Stimulated activated CD4-positive, alpha-beta T cell treated with anti-CD3 and anti-CD28 coated beads, Interleukin-12 subunit alpha, Interleukin-12 subunit beta, amount 100 ng/mL, for 48 hours (primary cell): ENCODE measurements around the gene BBOF1.

ENCODE experiments used
- DNase-seq, 3 donors: peaks; one replicate each; pipeline ENCODE4 v3.0.0-alpha.2; 2020; ENCODE audit warnings: low read depth in 2 of 3, low spot score in 1 of 3

BBOF1 gene

DNA sequence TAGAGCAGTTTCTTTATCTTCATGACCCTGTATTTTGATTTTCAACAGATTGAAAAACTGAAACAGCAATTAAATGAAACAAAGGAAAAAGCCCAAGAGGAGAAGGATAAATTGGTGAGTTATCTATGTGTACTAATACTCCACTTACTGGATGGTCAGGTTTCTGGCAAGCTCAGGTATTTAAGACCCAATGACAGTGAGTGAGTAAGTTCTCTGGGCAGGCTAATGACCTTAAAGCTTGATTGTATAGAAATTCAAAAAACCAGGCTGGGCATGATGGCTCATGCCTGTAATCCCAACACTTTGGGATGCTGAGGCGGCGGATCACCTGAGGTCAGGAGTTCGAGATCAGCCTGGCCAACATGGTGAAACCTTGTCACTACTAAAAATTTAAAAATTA is 10.0 kb downstream of the BBOF1 start:
- DNase-seq: no peak

- DNase-seq: no peak
These were observed 15.4 kb downstream of the BBOF1 start for GRCh38 chr14:74034572-74034971.

DNA sequence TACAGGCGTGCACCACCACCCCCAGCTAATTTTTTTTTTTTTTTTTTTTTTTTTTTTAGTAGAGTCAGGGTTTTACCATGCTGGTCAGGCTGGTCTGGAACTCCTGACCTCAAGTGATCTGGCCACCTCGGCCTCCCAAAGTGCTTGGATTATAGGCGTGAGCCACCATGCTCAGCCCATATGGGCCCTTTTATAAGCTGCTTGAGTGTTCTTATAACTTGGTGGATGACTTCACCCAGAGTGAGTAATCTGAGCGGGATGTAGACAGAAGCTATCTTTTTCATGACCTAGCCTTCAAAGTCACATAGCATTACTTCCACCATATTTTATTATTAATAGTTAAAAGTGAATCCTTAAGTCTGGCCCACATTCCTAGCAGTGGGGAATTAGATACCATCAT is 16.4 kb downstream of the BBOF1 start:
- no peak for DNase-seq

- peak in 1 of 3 donors; percentile 39 for DNase-seq
These were observed 19.1 kb downstream of the BBOF1 start for GRCh38 chr14:74038020-74038859.

GRCh38 chr14:74042296-74042695 is 23.1 kb downstream of the BBOF1 start:
- DNase-seq: no peak

GRCh38 chr14:74045522-74045921 is 26.4 kb downstream of the BBOF1 start:
- no peak for DNase-seq

GRCh38 chr14:74048281-74048680 is 29.1 kb downstream of the BBOF1 start:
- DNase-seq: no peak

GRCh38 chr14:74049876-74050495 is 30.8 kb downstream of the BBOF1 start:
- DNase-seq: no peak

- no peak for DNase-seq
These were observed 43.6 kb downstream of the BBOF1 start for GRCh38 chr14:74062809-74063150.

DNA sequence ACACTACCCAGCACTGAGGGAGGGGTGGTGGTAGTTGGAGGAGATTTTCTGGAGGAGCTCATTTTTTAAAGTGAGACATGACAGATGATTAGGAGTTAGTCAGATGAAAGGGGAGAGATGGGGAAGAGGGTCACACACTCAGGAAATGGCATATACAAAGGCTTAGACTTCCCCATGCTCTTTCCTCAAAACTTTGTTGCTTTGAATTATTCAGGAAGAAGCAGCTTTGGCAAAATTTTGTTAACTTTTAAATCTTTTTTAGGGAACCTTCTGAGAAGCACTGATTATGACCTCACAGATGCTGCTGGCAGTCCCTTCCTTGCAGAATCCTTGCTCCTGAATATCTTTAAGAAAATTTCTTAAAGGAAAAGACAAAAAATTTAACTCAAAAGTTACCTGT is 45.3 kb downstream of the BBOF1 start:
- no peak for DNase-seq

DNA sequence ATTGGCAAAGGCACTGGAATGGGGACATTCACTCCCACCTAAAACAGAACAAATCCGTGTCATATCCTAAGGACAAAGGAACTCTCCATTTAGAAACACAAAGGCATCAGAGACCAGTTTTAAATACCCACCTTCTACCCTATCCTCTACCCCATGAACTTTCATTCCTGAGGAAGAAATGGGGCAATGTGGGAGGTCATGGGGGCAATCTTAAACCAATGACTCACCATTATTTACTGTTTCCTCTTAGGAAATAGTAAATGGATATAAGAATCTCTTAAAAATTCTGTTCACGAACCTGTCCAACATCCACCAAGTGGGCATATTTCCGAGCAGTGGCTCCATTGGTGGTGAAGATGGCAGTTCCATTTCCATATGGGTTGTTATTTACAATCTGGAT is 45.7 kb downstream of the BBOF1 start:
- DNase-seq: no peak

DNA sequence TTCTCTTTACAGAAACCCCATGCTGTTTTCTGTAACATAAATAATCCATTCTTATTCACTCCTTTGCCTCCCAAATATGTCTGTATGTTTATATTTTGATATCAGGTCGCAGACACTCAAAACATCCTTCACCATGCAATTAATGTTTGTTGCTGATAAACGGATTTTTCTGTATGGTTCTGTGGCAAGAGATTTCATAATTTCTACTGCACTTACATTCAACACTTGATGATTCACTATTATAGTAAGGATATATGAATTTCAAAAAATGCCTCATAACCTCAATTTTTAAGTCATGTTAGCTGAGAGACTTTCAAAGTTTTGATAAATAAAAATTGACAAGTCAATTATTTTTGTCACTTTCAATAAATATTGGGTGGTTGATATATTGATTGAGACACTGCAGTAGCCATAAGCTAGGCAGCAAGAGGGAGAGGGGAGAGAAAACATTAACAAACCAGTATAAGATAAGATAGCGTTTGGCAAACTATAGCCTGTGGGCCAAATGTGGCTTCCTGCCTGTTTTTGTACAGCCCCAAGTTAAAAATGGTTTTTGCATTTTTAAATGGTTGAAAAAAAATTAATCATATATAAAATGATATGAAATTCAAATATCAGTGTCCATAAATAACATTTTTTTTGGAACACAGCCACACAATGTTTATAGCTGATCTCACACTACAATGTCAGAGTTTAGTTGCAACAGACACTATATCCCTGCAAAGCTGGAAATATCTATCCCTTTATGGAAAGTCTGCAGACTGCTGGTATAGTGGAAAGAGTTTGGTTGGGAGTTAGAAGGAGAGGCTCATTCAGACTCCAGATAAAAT is 46.8 kb downstream of the BBOF1 start:
- no peak for DNase-seq

DNA sequence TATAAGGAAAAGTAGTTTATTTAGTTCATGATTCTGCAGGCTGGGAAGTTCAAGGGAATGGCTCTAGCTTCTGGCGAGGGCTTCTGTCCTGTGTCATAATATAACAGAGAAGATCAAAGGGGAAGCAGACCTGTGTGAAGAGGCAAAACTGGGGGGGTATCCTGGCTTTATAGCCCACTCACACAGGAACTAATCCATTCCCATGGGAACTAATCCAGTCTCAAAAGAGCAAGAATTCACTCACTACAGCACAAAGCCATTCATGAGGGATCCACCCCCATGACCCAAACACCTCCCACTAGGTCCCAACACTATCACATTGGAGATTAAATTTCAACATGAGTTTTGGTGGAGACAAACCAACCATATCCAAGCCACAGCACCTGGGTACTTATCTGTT is 58.3 kb downstream of the BBOF1 start:
- no peak for DNase-seq

DNA sequence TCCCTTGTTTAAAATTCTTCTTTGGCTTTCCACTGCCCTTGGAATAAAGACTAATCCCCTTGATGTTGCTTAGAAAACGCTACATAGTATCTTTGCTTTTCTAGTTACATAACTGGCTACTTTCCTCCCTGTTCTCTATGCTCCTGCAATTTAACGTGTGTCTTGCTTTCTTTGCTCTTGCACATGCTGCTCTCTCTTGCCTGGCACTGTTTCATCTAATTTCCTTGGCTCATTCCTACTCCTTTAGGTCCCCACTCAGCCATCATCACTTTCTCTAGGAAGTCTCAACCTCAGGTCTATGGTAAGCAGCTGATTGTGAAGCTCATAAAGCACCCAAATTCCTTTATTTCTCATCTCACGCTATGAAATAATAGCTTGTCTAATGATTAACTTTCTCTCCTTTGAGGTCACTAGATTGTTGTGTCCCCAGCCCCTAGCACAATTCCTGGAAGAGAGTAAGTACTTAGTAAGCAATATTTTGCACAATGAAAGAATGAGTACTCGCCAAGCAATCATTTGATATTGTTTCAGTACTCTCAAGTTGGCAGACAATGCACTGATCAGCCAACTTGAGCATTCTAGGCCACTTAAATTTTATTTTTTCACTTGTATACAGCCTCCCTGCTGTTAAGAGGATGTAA is 61.8 kb downstream of the BBOF1 start:
- DNase-seq: no peak

GRCh38 chr14:74081491-74081890 is 62.3 kb downstream of the BBOF1 start:
- no peak for DNase-seq

- DNase-seq: no peak
These were observed 64.0 kb downstream of the BBOF1 start for GRCh38 chr14:74083161-74083560.

GRCh38 chr14:74083784-74084276 is 64.7 kb downstream of the BBOF1 start:
- DNase-seq: no peak

- DNase-seq: peak; percentile 99 to 100 (median 100)
These were observed 65.3 kb downstream of the BBOF1 start, which contains the start of the genes ALDH6A1 and LIN52 for GRCh38 chr14:74084277-74085046. TSS of gene ALDH6A1 (minus strand) at chr14:74084453. CDS start at chr14:74084394, 59 bp downstream. TSS of gene LIN52 (plus strand) at chr14:74084956. CDS start at chr14:74084975, 19 bp downstream.

DNA sequence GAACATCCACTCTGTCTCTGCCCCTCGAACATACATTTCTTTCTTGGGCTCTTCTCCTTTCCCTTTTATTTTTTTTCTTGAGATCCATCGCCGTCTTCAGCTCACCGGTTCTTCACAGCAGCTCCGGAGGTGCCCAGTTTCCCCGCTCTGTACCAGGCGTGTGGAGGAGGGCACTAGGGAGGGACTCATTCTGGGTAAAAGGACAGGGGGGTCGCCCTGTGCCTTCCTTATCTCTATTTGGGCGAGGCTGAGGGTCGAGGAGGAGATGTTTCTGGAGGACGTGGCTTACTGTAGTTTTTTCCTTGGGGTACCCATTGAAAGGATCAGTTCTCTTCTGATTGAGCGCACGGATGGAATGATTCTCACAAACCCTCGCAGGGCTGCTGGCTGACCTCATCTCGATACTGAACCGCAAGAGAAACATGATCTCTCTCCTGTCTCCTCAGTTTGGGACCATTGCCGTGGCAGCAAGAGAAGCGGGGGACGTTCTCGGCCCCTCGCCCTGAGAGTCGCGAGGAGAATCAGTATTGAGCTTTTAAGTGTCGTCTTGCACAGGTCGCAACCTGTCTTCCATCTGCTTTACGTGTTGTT is 66.0 kb downstream of the BBOF1 start:
- peak in 2 of 3 donors; percentile 8 to 25 for DNase-seq

DNA sequence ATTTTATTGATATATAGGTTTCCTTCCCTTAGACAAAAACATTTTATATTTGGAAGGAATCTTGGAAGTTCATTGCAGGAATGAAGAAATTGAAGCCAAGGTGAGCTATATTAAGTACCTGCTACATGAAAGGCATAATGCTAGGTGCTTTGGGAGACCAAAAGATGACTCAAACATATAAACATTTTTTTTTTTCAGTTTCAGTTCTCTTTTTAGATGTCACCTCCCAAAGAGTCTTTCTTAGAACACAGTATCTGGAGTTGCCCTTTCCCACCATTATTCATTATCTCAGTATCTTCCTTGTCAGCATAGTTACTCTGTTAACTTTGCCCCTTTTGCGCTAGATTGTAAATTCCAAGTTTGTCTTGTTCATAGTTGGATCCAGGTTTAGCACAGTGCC is 66.7 kb downstream of the BBOF1 start:
- DNase-seq: no peak
